K562 (cell line): ENCODE measurements around the gene BSCL2. TPM values are rescaled to one million over a fixed set of nuclear protein-coding genes. Genes with fewer than 3 reads are reported as not detected.

Experiments used
- BRF1 ChIP-seq: IDR thresholded peaks from 3 replicates; pipeline ENCODE4 v1.6.1; 2011; ENCODE audit warnings: borderline replicate concordance, mild to moderate bottlenecking; ENCODE audit not compliant: insufficient read length; ENCODE audit errors: extremely low read depth
- CBFB ChIP-seq: sonication (generic); formaldehyde crosslinking; IDR thresholded peaks from 2 replicates; pipeline ENCODE4 v1.4.0; 2020; ENCODE audit warnings: mild to moderate bottlenecking, missing genetic modification reagents
- COPS2 ChIP-seq: fragments of 450-650 bp; conservative IDR thresholded peaks from 2 replicates; pipeline ENCODE4 v1.6.1; 2016; ENCODE audit warnings: mild to moderate bottlenecking, moderate library complexity
- ERF ChIP-seq: fragments of 450-650 bp; formaldehyde crosslinking; IDR thresholded peaks from 2 replicates; pipeline ENCODE4 v1.4.0; 2020; ENCODE audit warnings: mild to moderate bottlenecking, mixed read lengths
- FOS ChIP-seq: IDR thresholded peaks from 3 replicates; pipeline ENCODE4 v1.6.1; 2011; ENCODE audit not compliant: insufficient read length; ENCODE audit errors: extremely low read depth
- FOSL1 ChIP-seq: fragments of 200-800 bp; sonication (Bioruptor generic); conservative IDR thresholded peaks from 2 replicates; pipeline ENCODE4 v1.6.1; 2016; ENCODE audit warnings: missing genetic modification characterization, missing compliant biosample characterization
- FOXA3 ChIP-seq, 2 experiments: fragments of 450-650 bp in 1 of 2; sonication (generic) in 1 of 2; formaldehyde crosslinking; IDR thresholded peaks in 1 of 2; conservative IDR thresholded peaks in 1 of 2; 2 replicates each; pipeline versions ENCODE4 v1.4.0 to v1.8.0; 2020 to 2022; ENCODE audit warnings: mild to moderate bottlenecking in 2 of 2, missing genetic modification reagents in 1 of 2
- FOXM1 ChIP-seq, 2 experiments: fragments of 450-650 bp in 1 of 2; sonication (generic) in 1 of 2; formaldehyde crosslinking in 1 of 2; IDR thresholded peaks; 2 replicates each; pipeline versions ENCODE4 v1.6.1 to v1.9.0; 2017 to 2022; ENCODE audit warnings: low read depth in 2 of 2, mild to moderate bottlenecking in 2 of 2, missing genetic modification reagents in 1 of 2, moderate library complexity in 1 of 2
- HOXB6 ChIP-seq: fragments of 250-450 bp; sonication (Bioruptor Pico); IDR thresholded peaks from 2 replicates; pipeline ENCODE4 v1.5.1; 2022; ENCODE audit warnings: mild to moderate bottlenecking, borderline replicate concordance
- KLF10 ChIP-seq: fragments of 250-450 bp; sonication (Bioruptor Pico); IDR thresholded peaks from 2 replicates; pipeline ENCODE4 v1.6.1; 2021; ENCODE audit warnings: matching md5 sums
- MXD1 ChIP-seq: fragments of 250-450 bp; sonication (Bioruptor Pico); IDR thresholded peaks from 2 replicates; pipeline ENCODE4 v1.8.0; 2021; ENCODE audit warnings: borderline replicate concordance, mild to moderate bottlenecking, moderate library complexity; ENCODE audit not compliant: poor library complexity, severe bottlenecking
- MXI1 ChIP-seq: IDR thresholded peaks from 2 replicates; pipeline ENCODE4 v1.6.1; 2011; ENCODE audit warnings: low read depth, mild to moderate bottlenecking, improper control_type of control experiment, low read length
- NELFE ChIP-seq: IDR thresholded peaks from 2 replicates; pipeline ENCODE4 v1.6.1; 2011; ENCODE audit warnings: mild to moderate bottlenecking; ENCODE audit not compliant: insufficient read depth, insufficient read length
- NR1H2 ChIP-seq: sonication (generic); formaldehyde crosslinking; IDR thresholded peaks from 2 replicates; pipeline ENCODE4 v1.4.0; 2020; ENCODE audit warnings: mild to moderate bottlenecking, missing genetic modification reagents
- PHF8 ChIP-seq: fragments of 200-600 bp; sonication (generic); IDR thresholded peaks from 2 replicates; pipeline ENCODE4 v1.6.1; 2012; ENCODE audit warnings: mixed run types, mild to moderate bottlenecking, inconsistent platforms, low read length, moderate library complexity, borderline replicate concordance
- RREB1 ChIP-seq: fragments of 250-450 bp; sonication (Bioruptor Pico); IDR thresholded peaks from 2 replicates; pipeline ENCODE4 v1.4.0; 2020
- SREBF1 ChIP-seq: fragments of 150-350 bp; IDR thresholded peaks from 2 replicates; pipeline ENCODE4 v1.6.1; 2014; ENCODE audit warnings: antibody characterized with exemption, low read depth, low read length, borderline replicate concordance
- ZFP1 ChIP-seq: fragments of 450-650 bp; formaldehyde crosslinking; IDR thresholded peaks from 2 replicates; pipeline ENCODE4 v1.4.0; 2020; ENCODE audit warnings: mild to moderate bottlenecking, mixed read lengths
- ZFP91 ChIP-seq: sonication (generic); formaldehyde crosslinking; IDR thresholded peaks from 2 replicates; pipeline ENCODE4 v1.8.0; 2022; ENCODE audit warnings: mild to moderate bottlenecking, missing genetic modification reagents
- ZNF121 ChIP-seq: sonication (generic); formaldehyde crosslinking; conservative IDR thresholded peaks from 2 replicates; pipeline ENCODE4 v1.8.0; 2022; ENCODE audit warnings: missing genetic modification reagents
- polyA plus RNA-seq, 8 experiments: library from polyadenylated mRNA; depleted of rRNA in 4 of 8; stranded (reverse) in 5 of 8; unstranded in 3 of 8; fragments of >200 nt; fragmentation: Nextera tagmentation in 2 of 8; fragmentation: Illumina TruSeq in 1 of 8; extraction: Ambion mirVana in 2 of 8; extraction: Trizol in 1 of 8; gene quantifications; 2 replicates each; pipeline versions ENCODE4 v1.2.1 to v1.2.3, GENCODE V29; 2011 to 2014; ENCODE audit warnings: inconsistent platforms in 1 of 8, missing spikeins in 1 of 8
- total RNA-seq, 7 experiments: library from RNA; depleted of rRNA in 6 of 7; stranded (reverse); fragments of >200 nt in 6 of 7; fragmentation: Illumina TruSeq in 2 of 7; extraction: Trizol in 2 of 7; gene quantifications; 2 replicates each; pipeline versions ENCODE4 v1.2.1 to v1.2.3, GENCODE V29; 2011 to 2021; ENCODE audit warnings: low replicate concordance in 1 of 7

Gene BSCL2
- total and polyA plus RNA-seq, 9 of the 15 experiments (the other 6 are each of a cell fraction or from before 2014, with no cell fraction given), result 18.9 to 51.7 (median 35.2) TPM

- TF ChIP-seq KLF10 (peak; percentile 76; the same call in 1 of the 2 replicates), HOXB6 (peak; percentile 81), PHF8 (peak; percentile 96), FOXA3 (CRISPR knock-in tag; conservative IDR thresholded peaks at IDR 0.05 in 1 of 2, IDR thresholded peaks at IDR 0.05 in 1 of 2) (no peak), ERF (peak; percentile 69; the same call in 1 of the 2 replicates), CBFB (CRISPR knock-in tag) (0 out of 2 replicates have a peak, but pooled peaks have one; percentile 48), BRF1 (no peak), NELFE (peak; percentile 79), NR1H2 (CRISPR knock-in tag) (no peak; the same call in 1 of the 2 replicates), RREB1 (no peak), FOS (peak; percentile 51), FOSL1 (no peak), MXI1 (peak; percentile 82), ZNF121 (CRISPR knock-in tag) (no peak), COPS2 (no peak), ZFP91 (CRISPR knock-in tag) (0 out of 2 replicates have a peak, but pooled peaks have one; percentile 54), ZFP1 (CRISPR knock-in tag) (peak; percentile 68; the same call in 1 of the 2 replicates), SREBF1 (no peak), MXD1 (CRISPR knock-in tag) (no peak), FOXM1 (IDR thresholded peaks at IDR 0.05; ENCODE audit: low read depth) (no peak), FOXM1 (CRISPR knock-in tag; IDR thresholded peaks at IDR 0.05; ENCODE audit: low read depth) (no peak)
Measured at GRCh38 chr11:62665075-62665598, 42.1 kb downstream of the BSCL2 start, which contains the start of the genes C11orf98 and CSKMT (continued).
